PC-3 (cell line): ENCODE measurements around the gene RPL13A. TPM values are rescaled to one million over a fixed set of nuclear protein-coding genes. Genes with fewer than 3 reads are reported as not detected.

Experiments used
- ATAC-seq: fragments of 200-7000 bp; cut with Tn5 transposase; 2 replicates; pipeline ENCODE4 v1.9.1; 2020; ENCODE audit warnings: mild to moderate bottlenecking, moderate library complexity
- BruUV-seq: library from RNA; stranded (reverse); fragments of 400-500 nt; replicated peaks from 2 replicates; lab custom pipeline; 2021; lab: Mats Ljungman, UMichigan
- CTCF ChIA-PET: fragments of 300-600 bp; sonication (Branson Sonifier 250); formaldehyde crosslinking; loops from one replicate; lab custom pipeline; 2022; ENCODE audit warnings: antibody characterized with exemption; lab: Charles Lee
- POLR2A ChIA-PET: fragments of 300-600 bp; sonication (Branson Sonifier 250); formaldehyde crosslinking; loops from one replicate; lab custom pipeline; 2022; ENCODE audit warnings: antibody characterized with exemption; ENCODE audit not compliant: unreplicated experiment; lab: Charles Lee
- DNase-seq: peaks from one replicate; pipeline ENCODE4 v3.0.0-alpha.2; 2015
- H2AFZ ChIP-seq: fragments of 300-600 bp; sonication (generic); 2 replicates; pipeline ENCODE4 v1.6.0; 2016; ENCODE audit warnings: antibody characterized with exemption, low read length
- H3F3A ChIP-seq: fragments of 300-600 bp; sonication (generic); one replicate; pipeline ENCODE4 v1.6.0; 2017; ENCODE audit warnings: antibody characterized with exemption, low read length, control low read depth, mild to moderate bottlenecking; ENCODE audit not compliant: unreplicated experiment
- H3K27ac ChIP-seq: fragments of 300-600 bp; sonication (generic); 2 replicates; pipeline ENCODE4 v1.5.1; 2016; ENCODE audit warnings: mild to moderate bottlenecking, low read length
- H3K27me3 ChIP-seq: fragments of 300-600 bp; sonication (generic); 2 replicates; pipeline ENCODE4 v1.6.1; 2016; ENCODE audit warnings: low read length, mixed read lengths
- H3K36me3 ChIP-seq: fragments of 300-600 bp; sonication (generic); 2 replicates; pipeline ENCODE4 v1.6.1; 2016; ENCODE audit warnings: low read depth, mixed run types, low read length, mixed read lengths
- H3K4me1 ChIP-seq: fragments of 300-600 bp; sonication (generic); 2 replicates; pipeline ENCODE4 v1.5.1; 2016; ENCODE audit warnings: low read length; ENCODE audit not compliant: insufficient read depth
- H3K4me2 ChIP-seq: fragments of 300-600 bp; sonication (generic); 2 replicates; pipeline ENCODE4 v1.6.0; 2016; ENCODE audit warnings: low read length
- H3K4me3 ChIP-seq: fragments of 300-600 bp; sonication (generic); 2 replicates; pipeline ENCODE4 v1.5.1; 2016; ENCODE audit warnings: mild to moderate bottlenecking, low read length, mixed read lengths
- H3K79me2 ChIP-seq: fragments of 300-600 bp; sonication (generic); 2 replicates; pipeline ENCODE4 v1.6.1; 2017; ENCODE audit warnings: low read length, mixed read lengths
- H3K9ac ChIP-seq: fragments of 300-600 bp; sonication (generic); 2 replicates; pipeline ENCODE4 v1.6.0; 2016; ENCODE audit warnings: mild to moderate bottlenecking, low read length
- H3K9me2 ChIP-seq: fragments of 300-600 bp; sonication (generic); replicated peaks from 2 replicates; pipeline ENCODE4 v1.6.1; 2016; ENCODE audit warnings: mixed run types, low read length, mixed read lengths
- H3K9me3 ChIP-seq: fragments of 300-600 bp; sonication (generic); 2 replicates; pipeline ENCODE4 v1.6.1; 2016; ENCODE audit warnings: low read length, mixed read lengths
- H4K20me1 ChIP-seq: fragments of 300-600 bp; sonication (generic); 2 replicates; pipeline ENCODE4 v1.6.1; 2016; ENCODE audit warnings: low read length, mixed read lengths
- CTCF ChIP-seq: fragments of 300-600 bp; sonication (generic); conservative IDR thresholded peaks from 2 replicates; pipeline ENCODE4 v1.5.1; 2017; ENCODE audit warnings: antibody characterized with exemption, low read depth, mild to moderate bottlenecking, low read length
- EZH2 ChIP-seq: fragments of 300-600 bp; sonication (generic); IDR thresholded peaks from one replicate; pipeline ENCODE4 v1.6.1; 2017; ENCODE audit warnings: antibody characterized with exemption, mild to moderate bottlenecking, low read length; ENCODE audit not compliant: unreplicated experiment
- EZH2phosphoT487 ChIP-seq: fragments of 300-600 bp; sonication (generic); IDR thresholded peaks from 2 replicates; pipeline ENCODE4 v1.6.1; 2018; ENCODE audit warnings: mild to moderate bottlenecking, antibody characterized with exemption, low read length, borderline replicate concordance
- intact Hi-C: fragments of 100-400 bp; cut with micrococcal nuclease; formaldehyde crosslinking; loops from 2 replicates; pipeline ENCODE4 v1.9.0; 2023
- total RNA-seq: library from RNA; depleted of rRNA; stranded (reverse); fragments of >200 nt; gene quantifications from 2 replicates; pipeline ENCODE4 v1.2.3, GENCODE V29; 2014

Gene RPL13A
- total RNA-seq, 1 experiment from 2014 or later = 3,023 TPM

GRCh38 chr19:49475191-49475917 lies 12.1 kb upstream of the RPL13A start:
- no peaks in the 10 kb centered on the region for H4K20me1 ChIP-seq
- POLR2A ChIA-PET = no interaction called here
- TF ChIP-seq CTCF = no peak
- no peak for TF ChIP-seq EZH2phosphoT487
- no peak for TF ChIP-seq EZH2
- no peaks in the 10 kb centered on the region for H3K9me2 ChIP-seq
- CTCF ChIA-PET = interaction anchor here (0.6 kb wide), 1 partner anchor 84 kb away, joined by 4 read pairs; no protein-coding TSS in a partner anchor
- H3K27me3 ChIP-seq = no peaks in the 10 kb centered on the region
- H3K36me3 ChIP-seq = no peaks in the 10 kb centered on the region
- no peak overlapping the region for H3K4me3 ChIP-seq
- no peak overlapping the region for H3K9ac ChIP-seq
- no peak overlapping the region for H3K27ac ChIP-seq
- no peaks in the 10 kb centered on the region for H3K79me2 ChIP-seq
- no peaks in the 10 kb centered on the region for H3F3A ChIP-seq
- intact Hi-C loops = no loop called here
- H3K4me1 ChIP-seq = no peaks in the 10 kb centered on the region
- no peak overlapping the region for H2AFZ ChIP-seq
- no TSS peak for BruUV-seq
- no peak for DNase-seq
- H3K9me3 ChIP-seq = no peaks in the 10 kb centered on the region
- H3K4me2 ChIP-seq = no peak overlapping the region
- ATAC-seq = no peak

- TF ChIP-seq EZH2 (no peak), EZH2phosphoT487 (no peak), CTCF (peak; percentile 23; the same call in 1 of the 2 replicates)
- no peaks in the 10 kb centered on the region for H3K9me2 ChIP-seq
- H3K79me2 ChIP-seq = no peaks in the 10 kb centered on the region
- H3K4me2 ChIP-seq = no peak overlapping the region
- H3K9ac ChIP-seq = no peak overlapping the region
- no peak overlapping the region for H2AFZ ChIP-seq
- BruUV-seq = no TSS peak
- no peaks in the 10 kb centered on the region for H3K4me1 ChIP-seq
- no peaks in the 10 kb centered on the region for H3K27me3 ChIP-seq
- no peak overlapping the region for H3K4me3 ChIP-seq
- no peak for DNase-seq
- H3K36me3 ChIP-seq = no peaks in the 10 kb centered on the region
- CTCF ChIA-PET = no interaction called here
- H3K9me3 ChIP-seq = no peaks in the 10 kb centered on the region
- H4K20me1 ChIP-seq = no peaks in the 10 kb centered on the region
- POLR2A ChIA-PET = no interaction called here
- ATAC-seq = 0 out of 2 replicates have a peak, but pooled peaks have one; percentile 11
- no peaks in the 10 kb centered on the region for H3F3A ChIP-seq
- no peak overlapping the region for H3K27ac ChIP-seq
- intact Hi-C loops = no loop called here
These were observed 11.2 kb upstream of the RPL13A start for GRCh38 chr19:49475995-49476880.
